Activated CD4-positive, alpha-beta T cell treated with anti-CD3 and anti-CD28 coated beads, Interleukin-2, Interleukin-4, amounts not matched to agents 100 ng/mL and 50 ng/mL, durations not matched to agents 16 hours and 8 hours (primary cell): Measurements from ENCODE around the gene ADK.

Experiments used
- DNase-seq: peaks from one replicate; pipeline ENCODE4 v3.0.0-alpha.2; 2020; ENCODE audit warnings: low spot score

ADK gene

DNA sequence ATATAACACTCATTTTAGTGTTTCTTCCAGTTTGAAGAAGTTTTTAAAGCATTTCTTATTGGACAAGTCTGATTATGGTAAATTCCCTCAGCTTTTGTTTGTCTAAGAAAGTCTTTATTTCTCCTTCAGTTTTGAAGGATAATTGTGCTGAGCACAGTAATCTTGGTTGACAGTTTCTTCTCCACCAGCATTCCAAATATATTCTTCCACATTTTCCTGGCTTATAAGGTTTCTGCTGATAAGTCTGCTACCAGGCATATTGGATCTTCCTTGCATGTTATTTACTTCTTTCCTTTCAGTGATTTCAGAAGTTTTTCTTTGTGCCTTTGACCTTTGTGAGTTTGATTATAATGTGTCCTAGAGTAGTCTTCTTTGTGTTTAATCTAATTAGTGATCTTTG is 210.7 kb downstream of the ADK start:
- no peak for DNase-seq

- no peak for DNase-seq
Observed at GRCh38 chr10:74363727-74364126, 212.7 kb downstream of the ADK start.

- no peak for DNase-seq
Observed at GRCh38 chr10:74365109-74365508, 214.1 kb downstream of the ADK start.

- DNase-seq = no peak
Observed at GRCh38 chr10:74371696-74372095, 220.7 kb downstream of the ADK start.

- DNase-seq = no peak
Observed at GRCh38 chr10:74373059-74373458, 222.0 kb downstream of the ADK start.

DNA sequence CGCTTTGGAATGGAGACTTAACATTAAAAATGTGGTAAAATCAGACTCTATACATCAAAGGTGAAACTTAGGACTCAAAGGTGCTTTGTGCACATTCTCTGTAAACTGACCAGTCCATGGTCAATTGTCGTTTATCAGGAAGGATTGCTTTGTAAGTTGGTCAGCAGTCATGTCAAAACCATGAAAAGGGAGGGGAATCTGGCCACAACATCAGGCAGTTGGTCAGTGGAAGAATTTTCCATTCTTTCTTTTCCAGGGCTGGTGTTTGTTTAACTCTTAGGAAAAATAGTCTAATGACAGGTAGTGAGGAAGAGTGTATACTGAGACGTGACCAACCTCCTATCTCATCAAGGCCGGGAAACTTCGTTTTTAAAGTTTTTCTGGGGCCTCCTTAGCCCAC is 226.5 kb downstream of the ADK start:
- DNase-seq = no peak

DNA sequence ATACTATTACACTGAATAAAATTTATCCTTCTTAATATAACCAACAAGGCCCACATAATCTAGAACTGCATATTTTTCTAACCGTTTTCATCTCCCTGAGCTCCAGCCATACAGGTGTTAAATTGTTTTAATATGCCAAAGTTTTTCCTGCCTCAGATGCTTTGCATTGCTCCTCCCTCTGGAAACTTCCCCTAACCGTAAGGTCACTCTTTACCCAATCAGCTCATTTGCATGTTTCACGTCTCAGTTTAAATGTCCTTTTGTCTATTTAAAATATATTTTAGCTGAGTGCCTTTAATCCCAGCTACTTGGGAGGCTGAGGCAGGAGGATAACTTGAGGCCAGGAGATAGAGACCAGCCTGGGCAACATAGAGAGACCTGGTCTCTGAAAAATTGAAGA is 228.5 kb downstream of the ADK start:
- DNase-seq = no peak

DNA sequence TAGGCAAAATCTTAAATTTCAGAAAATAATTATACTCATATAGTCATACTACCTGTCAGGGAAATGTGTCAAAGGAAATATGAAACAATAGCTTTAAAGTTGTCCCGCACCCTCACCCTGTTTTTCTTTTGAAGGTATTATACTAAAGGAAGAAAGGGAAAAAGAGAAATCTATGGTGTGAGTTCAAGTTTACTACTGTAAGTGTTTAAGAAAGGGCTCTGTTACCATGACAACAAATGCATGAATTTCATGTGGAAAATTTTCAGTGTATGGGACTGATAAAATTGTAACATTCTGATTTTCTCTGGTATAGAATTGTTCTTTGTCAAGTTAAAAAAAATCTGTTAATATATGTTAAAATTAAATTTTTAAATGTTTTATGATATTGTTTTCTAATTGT is 229.8 kb downstream of the ADK start:
- DNase-seq = no peak

- no peak for DNase-seq
Observed at GRCh38 chr10:74381291-74381853, 230.4 kb downstream of the ADK start.

- DNase-seq = no peak
Observed at GRCh38 chr10:74382663-74383062, 231.6 kb downstream of the ADK start.

DNA sequence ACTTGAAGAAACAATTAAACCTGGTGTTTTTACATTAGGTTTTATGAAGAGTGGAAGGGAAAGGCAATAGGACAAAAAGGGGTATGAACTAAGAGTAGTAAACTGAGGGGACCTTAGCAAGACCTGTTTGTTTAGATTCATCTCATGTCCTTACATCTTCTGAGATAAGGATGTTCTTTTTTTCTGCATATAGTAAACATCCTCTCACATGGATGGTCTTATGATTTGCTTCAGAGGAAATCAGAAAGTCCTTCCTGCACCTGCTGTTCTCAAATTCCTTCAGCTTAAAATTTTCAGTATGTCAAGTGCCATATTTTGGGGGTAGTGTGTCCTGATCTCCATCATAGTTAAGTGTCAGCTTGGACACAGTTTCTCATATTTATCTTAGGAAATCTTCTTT is 232.6 kb downstream of the ADK start:
- no peak for DNase-seq

GRCh38 chr10:74384615-74385183 is 233.7 kb downstream of the ADK start:
- DNase-seq = no peak

DNA sequence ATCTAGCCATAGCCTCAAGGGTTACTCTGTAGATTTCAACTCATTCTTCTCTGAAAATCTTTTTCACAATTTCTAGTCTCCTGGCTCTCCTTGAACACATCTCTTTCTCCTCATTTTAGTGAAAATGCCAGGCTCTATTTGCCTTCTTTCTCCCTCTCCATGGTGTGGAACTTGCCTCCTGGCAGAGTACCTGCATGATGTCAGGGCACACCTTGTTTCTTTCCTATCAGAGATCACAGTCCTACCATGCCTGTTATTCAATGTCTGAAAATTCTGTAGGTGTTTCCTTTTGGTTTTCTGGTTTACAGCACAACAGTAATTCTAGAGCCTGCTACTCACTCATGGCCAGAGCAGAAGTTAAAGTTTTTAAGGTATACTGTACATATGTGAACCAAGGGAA is 237.8 kb downstream of the ADK start:
- DNase-seq = no peak

DNA sequence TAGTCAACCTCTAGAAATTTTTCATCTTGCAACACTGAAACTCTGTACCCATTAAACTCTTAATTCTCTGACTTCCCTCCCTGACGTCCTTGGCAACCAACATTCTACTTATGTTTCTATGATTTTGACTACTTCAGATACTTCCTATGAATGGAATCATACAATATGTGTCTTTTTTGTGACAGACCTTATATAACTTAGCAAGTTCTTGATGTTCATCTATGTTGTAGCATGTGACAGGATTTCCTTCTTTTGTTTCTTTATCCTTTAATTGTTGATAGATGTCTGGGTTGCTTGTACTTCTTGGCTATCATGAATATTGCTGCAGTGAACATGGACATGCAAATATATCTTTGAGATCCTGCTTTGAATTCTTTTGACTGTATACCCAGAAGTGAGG is 240.8 kb downstream of the ADK start:
- DNase-seq = no peak

- no peak for DNase-seq
Observed at GRCh38 chr10:74394416-74394969, 243.5 kb downstream of the ADK start.

- DNase-seq = no peak
Observed at GRCh38 chr10:74400186-74400585, 249.2 kb downstream of the ADK start.

GRCh38 chr10:74406006-74406405 is 255.0 kb downstream of the ADK start:
- no peak for DNase-seq

- no peak for DNase-seq
Observed at GRCh38 chr10:74415146-74415839, 264.3 kb downstream of the ADK start.

DNA sequence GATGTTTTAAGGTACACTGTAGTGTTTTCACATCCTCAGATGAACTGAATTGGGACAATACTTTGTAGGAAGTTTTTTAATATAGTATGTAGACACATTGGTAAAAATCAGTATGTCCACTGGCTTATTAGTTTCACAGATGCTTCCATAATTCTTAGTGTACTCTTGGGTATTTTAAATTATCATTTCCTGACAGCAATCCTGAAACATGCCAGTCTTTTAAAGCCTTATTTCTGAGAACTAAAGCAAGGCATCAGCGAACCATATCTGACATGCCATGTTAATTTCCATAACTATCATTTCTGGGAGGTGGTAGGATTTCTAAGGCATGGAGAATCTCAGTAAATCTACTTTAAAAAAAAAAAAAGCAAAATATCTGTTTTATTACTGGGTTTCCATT is 266.4 kb downstream of the ADK start:
- DNase-seq = no peak

GRCh38 chr10:74418285-74418872 is 267.4 kb downstream of the ADK start:
- no peak for DNase-seq

- DNase-seq = no peak
Observed at GRCh38 chr10:74419491-74419951, 268.5 kb downstream of the ADK start.

DNA sequence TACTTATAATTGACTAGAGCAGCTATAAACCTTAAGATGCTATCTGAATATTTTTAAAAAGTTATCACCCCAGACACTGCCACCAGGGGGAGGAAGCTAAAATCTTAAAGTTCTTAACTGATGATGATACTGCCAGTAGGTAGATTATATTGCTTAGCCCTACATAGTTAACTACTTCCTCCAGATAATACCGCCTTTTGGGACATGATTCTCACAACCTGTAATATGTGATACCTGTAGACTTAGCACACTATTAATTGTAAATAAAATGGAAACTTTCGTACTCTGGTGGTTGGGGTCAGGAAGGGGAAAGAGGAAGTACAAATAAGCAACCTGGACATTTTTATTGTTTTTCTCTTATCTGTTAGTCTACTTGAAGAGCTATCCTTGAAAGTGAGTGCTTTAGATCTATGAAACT is 268.9 kb downstream of the ADK start:
- DNase-seq = peak; percentile 24

- no peak for DNase-seq
Observed at GRCh38 chr10:74424565-74424964, 273.5 kb downstream of the ADK start.
